ENCODE measurements around the gene RAP2A. TPM values are rescaled to one million over a fixed set of nuclear protein-coding genes. Genes with fewer than 3 reads are reported as not detected.

The RAP2A gene
- polyA plus RNA-seq, 5 donors: 37.7 to 54.7 (median 45.7) TPM

GRCh38 chr13:97414392-97414791 lies 19.6 kb upstream of the RAP2A start:
- DNase-seq: no peak

GRCh38 chr13:97417698-97418097 lies 16.3 kb upstream of the RAP2A start:
- DNase-seq: no peak

GRCh38 chr13:97422118-97423054 lies 11.6 kb upstream of the RAP2A start:
- DNase-seq: no peak

- DNase-seq: no peak
Measured at GRCh38 chr13:97423300-97424045, 10.5 kb upstream of the RAP2A start.

- DNase-seq: no peak
Measured at GRCh38 chr13:97425590-97425989, 8.4 kb upstream of the RAP2A start.

- no peak for DNase-seq
Measured at GRCh38 chr13:97426695-97427094, 7.3 kb upstream of the RAP2A start.

- DNase-seq: peak; percentile 26 to 59
Measured at GRCh38 chr13:97429681-97430081, 4.3 kb upstream of the RAP2A start.

GRCh38 chr13:97430296-97430695 lies 3.7 kb upstream of the RAP2A start:
- DNase-seq: no peak

GRCh38 chr13:97431171-97431764 lies 2.7 kb upstream of the RAP2A start:
- DNase-seq: no peak

- DNase-seq: no peak
Measured at GRCh38 chr13:97432232-97432916, 1.6 kb upstream of the RAP2A start.

- peak; percentile 99 to 100 for DNase-seq
Measured at GRCh38 chr13:97432917-97433726, 847 bp upstream of the RAP2A start.

- DNase-seq: peak; percentile 54 to 60
Measured at GRCh38 chr13:97434397-97435201, 630 bp downstream of the RAP2A start.

GRCh38 chr13:97435323-97435722 lies 1.4 kb downstream of the RAP2A start:
- no peak for DNase-seq

GRCh38 chr13:97435794-97436193 lies 1.8 kb downstream of the RAP2A start:
- DNase-seq: no peak

GRCh38 chr13:97436845-97437244 lies 2.9 kb downstream of the RAP2A start:
- no peak for DNase-seq

- no peak for DNase-seq
Measured at GRCh38 chr13:97437729-97438128, 3.8 kb downstream of the RAP2A start.

GRCh38 chr13:97438856-97439595 lies 5.1 kb downstream of the RAP2A start:
- no peak for DNase-seq

GRCh38 chr13:97440598-97441170 lies 6.7 kb downstream of the RAP2A start:
- no peak for DNase-seq

- DNase-seq: no peak
Measured at GRCh38 chr13:97441368-97441767, 7.4 kb downstream of the RAP2A start.

Data from right lung (tissue), 5 donors.